ENCODE results near the gene RENBP.

GRCh38 chrX:153958605-153959004 is 14.2 kb upstream of the RENBP start:
- TF ChIP-seq CTCF (conservative IDR thresholded peaks at IDR 0.05; ENCODE audit: low read length) (no peak), EZH2phosphoT487 (IDR thresholded peaks at IDR 0.05; ENCODE audit: borderline replicate concordance) (no peak)
